K562 (cell line): ENCODE measurements around the gene ANAPC16. TPM values are rescaled to one million over a fixed set of nuclear protein-coding genes. Genes with fewer than 3 reads are reported as not detected.
A peak's percentile ranks its signal among the peaks of the same experiment; 100 is the strongest.

Experiments
- CBFB ChIP-seq: sonication (generic); formaldehyde crosslinking; IDR thresholded peaks from 2 replicates; pipeline ENCODE4 v1.4.0; 2020; ENCODE audit warnings: mild to moderate bottlenecking, missing genetic modification reagents
- EZH2 ChIP-seq: IDR thresholded peaks from 2 replicates; pipeline ENCODE4 v1.6.1; 2012; ENCODE audit warnings: low read depth, mild to moderate bottlenecking, inconsistent platforms, low read length, borderline replicate concordance
- FOXP1 ChIP-seq: sonication (generic); formaldehyde crosslinking; IDR thresholded peaks from 2 replicates; pipeline ENCODE4 v1.8.0; 2022; ENCODE audit warnings: mild to moderate bottlenecking, missing genetic modification reagents
- GATA2 ChIP-seq: sonication (generic); formaldehyde crosslinking; IDR thresholded peaks from 2 replicates; pipeline ENCODE4 v1.4.0; 2020; ENCODE audit warnings: mild to moderate bottlenecking, missing genetic modification reagents
- HES1 ChIP-seq: fragments of 450-650 bp; IDR thresholded peaks from 2 replicates; pipeline ENCODE4 v1.6.1; 2016; ENCODE audit warnings: low read depth, mild to moderate bottlenecking, moderate library complexity
- ID3 ChIP-seq, 2 experiments: fragments of 250-450 bp in 1 of 2; fragments of 450-650 bp in 1 of 2; sonication (Bioruptor Pico) in 1 of 2; IDR thresholded peaks; 2 replicates each; pipeline versions ENCODE4 v1.6.1 to v1.8.0; 2016 to 2021; ENCODE audit warnings: mild to moderate bottlenecking in 2 of 2, moderate library complexity in 2 of 2, missing compliant biosample characterization in 1 of 2, missing genetic modification characterization in 1 of 2
- IRF9 ChIP-seq: fragments of 450-650 bp; IDR thresholded peaks from 2 replicates; pipeline ENCODE4 v1.6.1; 2016; ENCODE audit warnings: missing biosample characterization, missing genetic modification characterization
- JUNB ChIP-seq: fragments of 450-650 bp; formaldehyde crosslinking; conservative IDR thresholded peaks from 2 replicates; pipeline ENCODE4 v1.4.0; 2020; ENCODE audit warnings: mild to moderate bottlenecking
- KAT7 ChIP-seq: sonication (generic); formaldehyde crosslinking; IDR thresholded peaks from 2 replicates; pipeline ENCODE4 v1.8.0; 2022; ENCODE audit warnings: missing genetic modification reagents, mild to moderate bottlenecking, borderline replicate concordance
- L3MBTL2 ChIP-seq: fragments of 450-650 bp; IDR thresholded peaks from 2 replicates; pipeline ENCODE4 v1.6.1; 2016; ENCODE audit warnings: mild to moderate bottlenecking, moderate library complexity
- LARP7 ChIP-seq: fragments of 450-650 bp; IDR thresholded peaks from 2 replicates; pipeline ENCODE4 v1.6.1; 2016
- MCM5 ChIP-seq: fragments of 450-650 bp; IDR thresholded peaks from 2 replicates; pipeline ENCODE4 v1.6.1; 2016; ENCODE audit warnings: low read depth
- MNT ChIP-seq, 2 experiments: fragments of 450-650 bp; conservative IDR thresholded peaks; 2 replicates each; pipeline ENCODE4 v1.6.1; 2017; ENCODE audit warnings: mild to moderate bottlenecking in 2 of 2, moderate library complexity in 2 of 2
- NUFIP1 ChIP-seq: fragments of 450-650 bp; IDR thresholded peaks from 2 replicates; pipeline ENCODE4 v1.6.1; 2018; ENCODE audit not compliant: partially characterized antibody
- RAD51 ChIP-seq: fragments of 450-650 bp; IDR thresholded peaks from 2 replicates; pipeline ENCODE4 v1.7.1; 2016; ENCODE audit warnings: low read depth, mild to moderate bottlenecking, borderline replicate concordance
- RHOXF2B ChIP-seq: fragments of 250-450 bp; sonication (Bioruptor Pico); conservative IDR thresholded peaks from 2 replicates; pipeline ENCODE4 v1.5.1; 2021
- SMARCC2 ChIP-seq: fragments of 450-650 bp; IDR thresholded peaks from 2 replicates; pipeline ENCODE4 v1.6.1; 2017; ENCODE audit warnings: antibody characterized with exemption, moderate library complexity, mild to moderate bottlenecking, low read depth
- ZBTB49 ChIP-seq: sonication (generic); formaldehyde crosslinking; IDR thresholded peaks from 2 replicates; pipeline ENCODE4 v1.8.0; 2022; ENCODE audit warnings: missing genetic modification reagents, mild to moderate bottlenecking, borderline replicate concordance
- ZKSCAN3 ChIP-seq: fragments of 250-450 bp; sonication (Bioruptor Pico); IDR thresholded peaks from 2 replicates; pipeline ENCODE4 v1.4.0; 2020
- ZNF12 ChIP-seq: sonication (generic); formaldehyde crosslinking; IDR thresholded peaks from 2 replicates; pipeline ENCODE4 v1.4.0; 2020; ENCODE audit warnings: mild to moderate bottlenecking, missing genetic modification reagents
- ZNF134 ChIP-seq: fragments of 250-450 bp; sonication (Bioruptor Pico); conservative IDR thresholded peaks from 2 replicates; pipeline ENCODE4 v1.4.0; 2020
- ZNF347 ChIP-seq: fragments of 450-650 bp; formaldehyde crosslinking; IDR thresholded peaks from 2 replicates; pipeline ENCODE4 v1.4.0; 2020; ENCODE audit warnings: low read depth, mild to moderate bottlenecking, moderate library complexity
- ZNF583 ChIP-seq: fragments of 250-450 bp; sonication (Bioruptor Pico); IDR thresholded peaks from 2 replicates; pipeline ENCODE4 v1.4.0; 2020
- ZSCAN32 ChIP-seq: fragments of 450-650 bp; formaldehyde crosslinking; IDR thresholded peaks from 2 replicates; pipeline ENCODE4 v1.4.0; 2020; ENCODE audit warnings: mild to moderate bottlenecking, moderate library complexity
- polyA plus RNA-seq, 8 experiments: library from polyadenylated mRNA; depleted of rRNA in 4 of 8; stranded (reverse) in 5 of 8; unstranded in 3 of 8; fragments of >200 nt; fragmentation: Nextera tagmentation in 2 of 8; fragmentation: Illumina TruSeq in 1 of 8; extraction: Ambion mirVana in 2 of 8; extraction: Trizol in 1 of 8; gene quantifications; 2 replicates each; pipeline versions ENCODE4 v1.2.1 to v1.2.3, GENCODE V29; 2011 to 2014; ENCODE audit warnings: inconsistent platforms in 1 of 8, missing spikeins in 1 of 8
- total RNA-seq, 7 experiments: library from RNA; depleted of rRNA in 6 of 7; stranded (reverse); fragments of >200 nt in 6 of 7; fragmentation: Illumina TruSeq in 2 of 7; extraction: Trizol in 2 of 7; gene quantifications; 2 replicates each; pipeline versions ENCODE4 v1.2.1 to v1.2.3, GENCODE V29; 2011 to 2021; ENCODE audit warnings: low replicate concordance in 1 of 7

Gene ANAPC16
- total and polyA plus RNA-seq, 9 of the 15 experiments (the other 6 are each of a cell fraction or from before 2014, with no cell fraction given) = 42.6 to 208 (median 108) TPM

- TF ChIP-seq RAD51 (no peak), MCM5 (no peak), ZNF583 (CRISPR knock-in tag) (peak; percentile 72), MNT (conservative IDR thresholded peaks at IDR 0.05) (no peak), LARP7 (peak; percentile 98; the same call in 1 of the 2 replicates), ZKSCAN3 (CRISPR knock-in tag) (no peak), CBFB (CRISPR knock-in tag) (no peak), KAT7 (CRISPR knock-in tag) (peak; percentile 1; the same call in 1 of the 2 replicates), JUNB (peak; percentile 72; the same call in 1 of the 2 replicates), L3MBTL2 (no peak), SMARCC2 (no peak), ZBTB49 (CRISPR knock-in tag) (peak; percentile 96), ZNF12 (CRISPR knock-in tag) (peak; percentile 100), EZH2 (no peak), NUFIP1 (no peak), FOXP1 (CRISPR knock-in tag) (no peak), GATA2 (CRISPR knock-in tag) (no peak), ZSCAN32 (CRISPR knock-in tag) (peak; percentile 67), IRF9 (tag) (peak; percentile 56; the same call in 1 of the 2 replicates), ZNF347 (CRISPR knock-in tag) (no peak), RHOXF2B (CRISPR knock-in tag) (peak; percentile 98), ZNF134 (no peak), ID3 (CRISPR knock-in tag; IDR thresholded peaks at IDR 0.05) (no peak), ID3 (tag; IDR thresholded peaks at IDR 0.05) (peak; percentile 87), HES1 (no peak)
Observed at GRCh38 chr10:72273410-72274212, 57.8 kb downstream of the ANAPC16 start, which contains the start of gene DDIT4 (continued).
